ENCODE results near the gene LDB2.
A peak's percentile ranks its signal among the peaks of the same experiment; 100 is the strongest.

The LDB2 gene

GRCh38 chr4:16754104-16754503 is 144.3 kb downstream of the LDB2 start:
- no peaks in the 10 kb centered on the region for H3K79me2 ChIP-seq (ENCODE audit: insufficient read depth, low read length)
- no peaks in the 10 kb centered on the region for H3K4me1 ChIP-seq (ENCODE audit: insufficient read depth, low read length, poor library complexity, severe bottlenecking)
- no peak overlapping the region for H3K9ac ChIP-seq (ENCODE audit: low read depth, low read length, poor library complexity, severe bottlenecking)
- H3K4me3 ChIP-seq (ENCODE audit: low read length, poor library complexity, severe bottlenecking), result no peak overlapping the region
- no peak overlapping the region for H3K4me2 ChIP-seq (ENCODE audit: low read depth, low read length, poor library complexity, severe bottlenecking)
- H3K9me2 ChIP-seq (replicated peaks; ENCODE audit: low read depth, low read length), result no peaks in the 10 kb centered on the region
- H3K36me3 ChIP-seq (ENCODE audit: insufficient read depth, low read length), result no peaks in the 10 kb centered on the region
- no peaks in the 10 kb centered on the region for H3K27me3 ChIP-seq (ENCODE audit: insufficient read depth, low read length, poor library complexity, severe bottlenecking)
- H4K20me1 ChIP-seq (ENCODE audit: insufficient read depth, low read length, poor library complexity, severe bottlenecking), result no peaks in the 10 kb centered on the region
- H2AFZ ChIP-seq (ENCODE audit: low read length), result no peak overlapping the region
- TF ChIP-seq CTCF (conservative IDR thresholded peaks at IDR 0.05; ENCODE audit: low read length) (no peak), EZH2phosphoT487 (IDR thresholded peaks at IDR 0.05; ENCODE audit: borderline replicate concordance) (no peak)
- no peaks in the 10 kb centered on the region for H3K9me3 ChIP-seq (ENCODE audit: insufficient read depth, low read depth, low read length)
- no peaks in the 10 kb centered on the region for H3F3A ChIP-seq (ENCODE audit: low read depth)

- no peak overlapping the region for H3K4me3 ChIP-seq (ENCODE audit: low read length, poor library complexity, severe bottlenecking)
- no peaks in the 10 kb centered on the region for H3K9me3 ChIP-seq (ENCODE audit: insufficient read depth, low read depth, low read length)
- H2AFZ ChIP-seq (ENCODE audit: low read length), result no peak overlapping the region
- H3K27me3 ChIP-seq (ENCODE audit: insufficient read depth, low read length, poor library complexity, severe bottlenecking), result no peaks in the 10 kb centered on the region
- H3K4me1 ChIP-seq (ENCODE audit: insufficient read depth, low read length, poor library complexity, severe bottlenecking), result no peaks in the 10 kb centered on the region
- TF ChIP-seq EZH2phosphoT487 (IDR thresholded peaks at IDR 0.05; ENCODE audit: borderline replicate concordance) (no peak), CTCF (conservative IDR thresholded peaks at IDR 0.05; ENCODE audit: low read length) (peak; percentile 21; the same call in 1 of the 2 replicates)
- no peaks in the 10 kb centered on the region for H3F3A ChIP-seq (ENCODE audit: low read depth)
- no peaks in the 10 kb centered on the region for H4K20me1 ChIP-seq (ENCODE audit: insufficient read depth, low read length, poor library complexity, severe bottlenecking)
- no peaks in the 10 kb centered on the region for H3K79me2 ChIP-seq (ENCODE audit: insufficient read depth, low read length)
- H3K4me2 ChIP-seq (ENCODE audit: low read depth, low read length, poor library complexity, severe bottlenecking), result no peak overlapping the region
- no peak overlapping the region for H3K9ac ChIP-seq (ENCODE audit: low read depth, low read length, poor library complexity, severe bottlenecking)
- H3K9me2 ChIP-seq (replicated peaks; ENCODE audit: low read depth, low read length), result no peaks in the 10 kb centered on the region
- no peaks in the 10 kb centered on the region for H3K36me3 ChIP-seq (ENCODE audit: insufficient read depth, low read length)
Measured at GRCh38 chr4:16752150-16752549, 146.3 kb downstream of the LDB2 start.

GRCh38 chr4:16750882-16751642 is 147.4 kb downstream of the LDB2 start:
- Histone ChIP-seq H3K4me2 (ENCODE audit: low read depth, low read length, poor library complexity, severe bottlenecking) (no peak overlapping the region), H3K4me3 (ENCODE audit: low read length, poor library complexity, severe bottlenecking) (no peak overlapping the region), H3K9me3 (ENCODE audit: insufficient read depth, low read depth, low read length) (no peaks in the 10 kb centered on the region), H3F3A (ENCODE audit: low read depth) (no peaks in the 10 kb centered on the region), H3K9ac (ENCODE audit: low read depth, low read length, poor library complexity, severe bottlenecking) (no peak overlapping the region), H4K20me1 (ENCODE audit: insufficient read depth, low read length, poor library complexity, severe bottlenecking) (no peaks in the 10 kb centered on the region), H3K36me3 (ENCODE audit: insufficient read depth, low read length) (no peaks in the 10 kb centered on the region), H2AFZ (ENCODE audit: low read length) (no peak overlapping the region), H3K4me1 (ENCODE audit: insufficient read depth, low read length, poor library complexity, severe bottlenecking) (no peaks in the 10 kb centered on the region), H3K27me3 (ENCODE audit: insufficient read depth, low read length, poor library complexity, severe bottlenecking) (no peaks in the 10 kb centered on the region), H3K79me2 (ENCODE audit: insufficient read depth, low read length) (no peaks in the 10 kb centered on the region), H3K9me2 (replicated peaks; ENCODE audit: low read depth, low read length) (no peaks in the 10 kb centered on the region)
- TF ChIP-seq EZH2phosphoT487 (IDR thresholded peaks at IDR 0.05; ENCODE audit: borderline replicate concordance) (no peak), CTCF (conservative IDR thresholded peaks at IDR 0.05; ENCODE audit: low read length) (no peak)

All from Loucy (cell line).